Measurements from ENCODE around the gene TBXAS1.
"Not testable (repeated sequence)": the region's sequence is repeated elsewhere in the genome, so short reads cannot be mapped to it uniquely, and the experiment has no call there.

The TBXAS1 gene

DNA sequence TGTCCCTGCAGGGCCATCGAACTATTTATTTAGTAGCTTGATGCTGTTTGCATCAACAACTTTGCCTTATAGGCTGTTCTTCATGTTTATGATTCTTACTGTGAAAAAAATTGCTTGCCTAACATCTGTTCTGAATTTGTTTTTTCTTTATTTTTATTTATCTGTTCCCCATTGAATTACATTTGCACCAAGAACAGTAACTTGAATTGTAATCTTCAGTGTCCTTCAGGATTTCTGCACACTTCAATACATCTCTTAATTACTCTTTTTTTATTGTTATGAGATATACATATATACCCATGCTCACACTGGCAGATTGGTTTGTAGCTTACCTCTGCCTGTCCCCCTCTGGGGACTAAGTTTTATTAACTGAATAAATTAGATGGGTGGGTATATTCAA is 64.4 kb downstream of the TBXAS1 start:
- DNase-seq: no peak
- ATAC-seq: no peak

DNA sequence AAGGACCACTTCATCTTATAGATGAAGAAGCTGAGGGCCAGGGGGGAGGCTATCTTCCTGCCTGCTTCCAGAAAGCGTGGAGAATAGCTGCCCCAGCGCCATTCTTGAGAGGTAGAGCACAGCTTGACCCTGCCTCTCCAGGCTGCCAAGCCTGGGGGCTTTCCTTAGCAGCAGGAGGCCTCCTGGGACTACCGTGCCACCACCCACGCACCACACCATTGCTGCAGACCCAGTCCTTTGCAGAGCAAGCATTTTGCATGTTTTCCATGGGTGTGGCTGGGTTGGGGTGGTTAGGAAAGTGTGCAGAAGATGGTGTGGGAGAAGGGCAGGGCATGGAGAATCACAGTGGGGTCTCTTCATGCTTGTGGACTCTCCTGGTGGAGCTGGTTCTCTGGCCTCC is 64.9 kb downstream of the TBXAS1 start:
- DNase-seq (peak; percentile 19), ATAC-seq (peak; percentile 48)

DNA sequence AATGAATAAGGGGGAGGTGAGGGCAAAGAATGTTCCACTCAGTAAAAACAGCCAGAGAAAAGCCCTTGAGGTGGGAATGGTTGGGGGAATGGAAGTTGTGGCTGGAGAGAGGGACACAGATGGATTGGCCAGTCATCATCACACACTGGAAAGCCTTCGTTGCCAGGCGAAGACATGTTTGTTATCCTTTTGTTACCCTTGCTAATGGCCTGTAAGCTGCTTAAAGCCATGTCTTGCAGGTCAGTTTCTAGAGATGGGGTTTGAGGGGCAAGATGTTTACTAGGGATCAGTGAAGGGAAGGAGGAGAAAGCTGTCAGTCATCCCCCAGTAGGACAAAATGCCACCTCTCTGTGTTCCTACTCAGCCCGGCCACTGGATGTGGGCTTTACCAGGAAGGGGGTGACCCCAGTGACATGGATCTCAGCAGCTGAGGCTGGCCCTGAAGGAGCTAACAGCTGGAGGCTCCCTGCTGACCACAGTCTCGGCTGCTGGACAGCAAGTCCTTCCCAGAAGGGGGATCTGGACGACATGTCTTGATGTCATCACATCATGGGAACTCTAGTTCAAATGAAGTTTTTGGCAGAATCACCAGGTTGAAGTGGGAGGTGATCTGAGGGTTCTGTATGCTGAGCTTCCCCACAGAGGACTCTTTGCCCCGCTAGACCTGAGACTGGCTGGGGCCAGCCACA is 66.2 kb downstream of the TBXAS1 start:
- ATAC-seq (no peak), DNase-seq (no peak)

DNA sequence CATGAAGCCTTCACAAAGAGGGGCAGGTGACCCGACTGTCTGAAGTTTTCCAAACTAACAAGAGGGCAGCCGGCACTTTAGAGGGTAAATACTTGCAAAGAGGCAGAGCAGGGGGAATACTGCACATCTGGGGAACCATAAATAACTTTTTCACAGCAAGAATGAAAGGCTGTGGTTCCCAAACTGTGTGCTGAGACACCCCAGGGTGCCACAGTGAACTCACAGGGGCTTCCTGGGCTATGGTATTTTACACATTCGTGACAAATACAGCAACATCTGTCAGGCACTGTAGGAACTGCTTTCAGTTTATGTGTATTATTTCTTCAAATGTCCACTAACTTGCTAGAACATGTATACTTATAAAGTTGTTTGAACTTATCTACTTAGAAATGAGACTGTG is 67.2 kb downstream of the TBXAS1 start:
- ATAC-seq (no peak), DNase-seq (no peak)

DNA sequence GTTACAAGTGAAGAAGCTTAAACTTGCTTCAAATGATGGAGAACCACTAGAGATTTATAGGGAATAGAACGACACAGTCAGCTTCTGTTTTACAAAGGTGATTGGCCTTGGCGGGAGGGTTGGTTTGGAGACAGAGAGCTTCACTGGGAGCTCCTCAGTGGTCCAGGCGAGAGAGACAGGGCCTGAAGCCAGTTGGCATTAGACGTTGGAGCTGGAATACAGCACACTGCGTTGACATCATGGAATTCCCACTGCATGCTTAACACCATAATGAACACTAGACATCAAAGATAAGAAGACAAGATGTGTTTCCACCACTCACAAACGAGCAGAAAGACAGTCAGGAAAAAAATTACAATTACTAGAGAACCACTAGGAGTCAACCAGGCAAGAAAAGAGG is 67.8 kb downstream of the TBXAS1 start:
- ATAC-seq: no peak
- no peak for DNase-seq

DNA sequence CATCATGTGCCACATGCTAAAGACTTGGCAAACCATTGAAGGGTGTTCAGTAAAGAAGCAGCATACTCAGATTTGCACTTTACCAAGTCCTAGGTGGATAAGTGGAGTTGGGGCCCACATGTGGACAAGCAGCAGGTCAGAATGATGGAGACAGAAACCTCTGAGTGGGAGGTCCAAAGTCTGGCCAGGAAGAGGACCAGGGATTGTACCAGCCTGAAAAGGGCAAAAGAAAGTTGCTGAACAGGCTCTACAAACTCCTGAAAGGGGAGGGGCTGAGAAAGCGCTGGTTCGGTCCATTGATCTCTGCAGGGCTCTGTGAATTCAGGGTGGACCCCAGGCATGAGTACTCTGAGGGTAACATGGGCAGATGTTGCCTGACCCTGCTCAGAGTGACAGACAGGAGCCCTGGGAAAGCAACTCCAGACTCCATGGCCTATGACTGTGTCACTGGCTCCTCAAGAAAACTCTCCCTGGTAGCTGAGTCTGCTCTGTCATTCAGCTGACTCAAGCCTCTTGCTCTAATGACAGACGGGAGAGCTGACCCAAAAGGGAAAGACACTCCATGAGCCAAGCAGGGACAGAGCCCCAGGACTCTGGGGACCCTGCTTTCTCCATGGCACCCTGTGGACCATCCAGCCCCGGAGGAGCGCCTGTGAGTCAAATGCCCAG is 68.5 kb downstream of the TBXAS1 start:
- ATAC-seq (no peak), DNase-seq (no peak)

DNA sequence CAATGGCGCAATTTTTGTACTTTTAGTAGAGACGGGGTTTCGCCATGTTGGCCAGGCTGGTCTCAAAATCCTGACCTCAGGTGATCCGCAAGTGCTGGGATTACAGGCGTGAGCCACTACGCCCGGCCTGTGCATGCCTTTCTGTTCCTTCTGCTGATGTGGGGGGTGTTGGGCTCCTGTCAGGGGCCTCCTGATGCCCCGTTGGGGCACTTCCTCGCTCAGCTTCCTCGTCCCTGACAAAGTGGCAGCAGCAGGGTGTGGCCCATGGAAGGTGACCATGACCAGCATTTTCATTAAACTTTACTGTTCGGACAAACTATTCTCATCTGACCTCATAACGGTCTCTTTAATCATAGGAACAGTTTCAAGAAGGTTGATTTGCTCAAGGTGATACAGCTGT is 69.4 kb downstream of the TBXAS1 start:
- ATAC-seq (no peak), DNase-seq (no peak)

DNA sequence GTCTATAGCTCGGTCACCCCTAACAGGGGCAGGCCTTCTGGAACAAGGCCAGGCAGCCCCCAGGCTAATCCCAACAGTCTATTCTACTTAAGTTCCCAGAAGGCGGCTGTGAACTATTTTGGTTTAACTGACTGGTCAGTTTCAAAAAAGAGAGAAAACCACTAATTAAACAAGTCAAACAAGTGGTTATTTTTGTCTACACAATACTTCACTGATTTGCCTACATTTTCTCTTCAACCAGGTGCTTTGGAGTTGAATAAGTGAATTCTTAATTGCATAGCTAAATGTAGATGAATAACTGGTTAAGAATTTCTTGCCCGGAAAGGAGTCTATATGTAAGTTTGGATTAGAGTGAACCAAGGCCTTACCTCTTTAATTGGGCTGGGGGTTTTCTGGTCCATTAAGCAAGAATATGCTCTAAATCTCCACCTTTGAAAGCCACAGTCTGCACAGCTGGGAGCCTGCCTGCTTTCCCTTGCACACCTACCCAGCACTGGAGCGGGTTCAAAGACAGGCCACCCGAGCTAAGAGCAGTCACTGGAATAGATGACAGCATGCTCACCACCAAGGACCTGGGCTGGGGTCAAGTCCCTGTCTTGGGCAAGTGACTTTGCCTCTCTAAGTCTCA is 70.4 kb downstream of the TBXAS1 start:
- no peak for DNase-seq

DNA sequence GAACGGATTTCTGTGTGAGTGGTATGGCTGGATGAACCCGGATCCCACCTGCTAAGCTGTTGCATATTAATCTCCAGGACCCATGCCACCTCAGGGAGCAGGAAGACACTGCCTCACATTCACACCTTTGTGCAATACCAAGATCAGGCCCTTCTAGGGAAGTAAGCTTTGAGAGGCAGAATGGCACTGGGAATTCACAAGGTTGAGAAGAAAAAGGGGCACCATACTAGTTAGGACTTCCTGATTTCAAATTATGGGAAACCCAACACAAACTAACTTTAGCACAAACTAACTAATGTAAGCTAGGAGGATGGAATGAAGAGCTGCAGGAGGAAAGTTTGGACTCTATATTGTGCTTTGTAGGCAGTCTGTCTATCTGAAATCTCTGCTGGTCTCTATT is 71.3 kb downstream of the TBXAS1 start:
- ATAC-seq: no peak
- DNase-seq: no peak

More for the DNA sequence above, 70.4 kb downstream of the TBXAS1 start:
- no peak for ATAC-seq

DNA sequence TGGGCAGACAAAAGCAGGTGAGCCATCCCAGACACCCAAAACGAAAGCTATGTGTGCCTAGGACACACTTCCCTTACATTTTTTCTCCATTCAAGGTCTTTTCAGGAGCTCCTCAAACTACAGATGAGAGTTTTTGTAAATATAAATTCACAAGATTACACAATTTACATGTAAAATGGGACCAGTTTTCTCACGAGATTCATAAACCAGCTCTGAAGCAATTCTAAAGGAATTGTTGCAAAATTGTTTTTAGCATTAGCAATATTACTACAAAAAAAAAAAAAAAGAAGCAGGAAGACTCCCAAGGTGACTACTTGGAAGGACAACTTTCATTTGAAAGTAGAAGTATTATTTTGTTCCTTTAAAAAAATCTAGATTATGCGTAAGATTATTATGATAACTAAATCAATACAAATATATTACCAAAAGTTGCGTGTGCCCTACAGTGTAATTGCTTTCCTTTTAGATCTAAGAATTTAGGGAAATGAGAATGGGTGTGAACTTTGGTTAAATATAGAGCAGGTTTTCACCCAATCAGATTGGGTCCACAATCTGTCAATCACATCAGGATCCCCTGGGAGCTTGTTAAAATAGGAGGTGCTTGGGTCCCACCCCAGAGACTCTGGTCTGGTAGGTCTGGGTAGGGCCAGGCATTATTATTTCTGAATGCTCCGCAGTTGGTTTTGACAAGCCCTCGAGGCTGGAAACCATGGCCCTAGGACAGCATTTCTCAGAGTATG is 72.2 kb downstream of the TBXAS1 start:
- ATAC-seq (no peak), DNase-seq (no peak)

DNA sequence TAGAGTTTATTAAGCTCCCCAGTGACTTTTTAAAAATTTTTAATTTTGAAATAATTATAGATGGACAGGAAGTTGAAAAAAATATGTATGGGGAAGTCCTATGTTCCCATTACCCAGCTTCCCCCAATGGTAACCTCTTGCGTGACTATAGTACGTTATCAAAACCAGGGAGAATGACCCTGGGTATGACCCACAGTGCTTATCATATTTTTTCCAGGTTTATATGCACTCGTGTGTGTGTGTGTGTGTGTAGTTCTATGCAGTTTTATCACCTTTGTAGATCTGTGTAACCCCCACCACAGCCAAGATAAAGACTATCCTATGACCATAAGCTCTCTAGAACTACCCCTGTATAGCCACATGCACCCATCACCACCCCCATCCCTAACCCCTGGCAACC is 72.8 kb downstream of the TBXAS1 start:
- DNase-seq: no peak
- ATAC-seq: no peak

DNA sequence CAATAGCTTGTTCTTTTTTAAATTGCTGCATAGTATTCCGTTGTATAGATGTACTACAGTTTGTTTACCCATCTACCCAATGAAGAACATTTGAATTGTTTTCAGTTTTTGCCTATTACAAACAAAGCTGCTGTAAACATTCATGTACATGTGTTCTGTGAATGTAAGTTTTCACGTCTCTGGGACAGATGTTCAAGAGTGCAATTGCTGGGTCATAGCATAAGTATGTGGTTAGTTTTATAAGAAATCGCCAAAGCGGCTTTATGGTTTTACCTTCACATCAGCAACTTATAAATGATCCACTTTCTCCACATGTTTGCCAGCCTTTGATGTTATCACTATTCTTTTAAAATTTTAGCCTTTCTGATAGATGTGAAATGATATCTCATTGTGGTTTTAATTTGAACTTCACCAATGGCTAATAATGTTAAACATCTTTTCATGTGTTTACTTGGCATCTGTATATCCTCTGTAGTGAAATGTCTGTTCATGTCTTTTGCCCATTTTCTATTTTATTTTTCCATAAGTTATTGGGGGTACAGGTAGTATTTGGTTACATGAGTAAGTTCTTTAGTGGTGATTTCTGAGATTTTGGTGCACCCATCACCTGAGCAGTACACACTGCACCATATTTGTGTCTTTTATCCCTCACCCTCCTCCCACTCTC is 73.5 kb downstream of the TBXAS1 start:
- no peak for ATAC-seq
- no peak for DNase-seq

DNA sequence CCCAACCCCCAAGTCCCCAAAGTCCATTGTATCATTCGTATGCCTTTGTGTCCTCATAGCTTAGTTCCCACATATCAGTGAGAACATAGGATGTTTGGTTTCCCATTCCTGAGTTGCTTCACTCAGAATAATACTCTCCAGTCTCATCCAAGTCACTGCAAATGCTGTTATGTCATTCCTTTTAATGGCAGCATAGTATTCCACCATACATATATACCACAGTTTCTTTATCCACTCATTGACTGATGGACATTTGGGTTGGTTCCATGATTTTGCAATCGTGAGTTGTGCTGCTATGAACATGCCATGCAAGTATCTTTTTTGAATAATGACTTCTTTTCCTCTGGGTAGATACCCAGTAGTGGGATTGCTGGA is 74.0 kb downstream of the TBXAS1 start:
- ATAC-seq, DNase-seq: not testable (repeated sequence)

DNA sequence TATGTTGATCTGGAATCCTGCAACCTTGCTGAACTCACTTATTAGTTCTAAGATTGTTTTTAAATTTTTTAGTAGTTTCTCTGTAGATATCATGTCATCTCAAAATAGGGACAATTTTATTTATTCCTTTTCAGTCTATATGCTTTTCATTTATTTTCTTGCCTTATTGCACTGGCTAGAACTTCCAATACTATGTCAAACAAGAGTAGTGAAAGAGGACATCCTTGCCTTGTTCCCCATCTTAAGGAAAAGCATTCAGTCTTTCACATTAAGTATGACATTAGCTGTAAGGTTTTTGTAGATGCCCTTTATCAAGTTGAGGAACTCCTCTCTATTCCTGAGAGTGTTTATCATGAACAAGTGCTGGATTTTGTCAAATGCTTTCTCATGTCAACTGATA is 77.8 kb downstream of the TBXAS1 start:
- DNase-seq (no peak), ATAC-seq (no peak)

DNA sequence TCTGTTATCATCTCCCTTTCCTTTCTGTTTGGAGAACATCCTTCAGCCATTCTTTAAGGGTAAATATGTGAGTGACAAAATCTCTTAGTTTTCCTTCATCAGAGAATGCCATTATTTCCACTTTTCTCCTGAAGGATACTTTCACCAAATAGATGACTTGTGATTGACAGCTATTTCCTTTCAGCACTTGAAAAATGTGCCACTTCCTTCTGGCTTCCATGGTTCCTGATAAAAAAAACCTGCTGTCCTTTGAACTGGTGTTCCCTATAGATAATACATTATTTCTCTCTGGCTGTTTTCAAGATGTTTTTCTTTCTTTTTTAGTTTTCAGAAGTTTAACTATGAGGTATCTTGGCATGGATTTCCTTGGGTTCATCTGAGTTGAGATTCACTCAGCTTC is 79.7 kb downstream of the TBXAS1 start:
- DNase-seq (no peak), ATAC-seq (no peak)

DNA sequence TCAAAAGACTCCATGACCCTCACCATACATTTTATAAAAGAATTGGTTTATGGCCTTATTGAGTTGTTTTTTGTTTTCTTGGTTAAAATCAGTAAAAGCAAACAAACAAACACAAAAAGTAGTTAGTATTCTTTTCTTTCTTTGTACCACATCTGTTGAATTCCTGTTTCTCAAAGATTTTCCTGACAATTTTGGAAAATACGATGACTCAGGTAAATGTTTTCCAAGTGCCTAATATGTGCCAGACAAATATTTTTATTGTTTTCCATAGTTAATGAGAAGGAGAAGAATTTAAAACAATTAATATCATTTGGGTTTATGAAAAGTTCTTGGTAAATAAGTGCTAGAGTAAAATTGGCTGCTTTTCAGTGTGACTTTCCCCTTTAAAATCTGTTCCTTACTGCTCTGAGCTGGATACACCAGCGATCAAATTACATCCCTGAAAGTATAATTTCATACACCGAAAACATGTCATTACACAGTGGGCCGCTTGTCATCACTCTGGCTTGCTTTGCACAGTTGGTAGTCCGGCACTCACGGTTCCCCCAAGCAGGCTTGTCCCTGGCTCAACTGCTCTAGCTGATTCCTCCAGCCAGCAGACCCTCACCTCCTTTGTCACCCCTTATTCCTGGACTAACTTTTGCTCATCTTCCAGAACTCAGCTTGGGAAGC is 80.5 kb downstream of the TBXAS1 start:
- DNase-seq (no peak), ATAC-seq (no peak)

DNA sequence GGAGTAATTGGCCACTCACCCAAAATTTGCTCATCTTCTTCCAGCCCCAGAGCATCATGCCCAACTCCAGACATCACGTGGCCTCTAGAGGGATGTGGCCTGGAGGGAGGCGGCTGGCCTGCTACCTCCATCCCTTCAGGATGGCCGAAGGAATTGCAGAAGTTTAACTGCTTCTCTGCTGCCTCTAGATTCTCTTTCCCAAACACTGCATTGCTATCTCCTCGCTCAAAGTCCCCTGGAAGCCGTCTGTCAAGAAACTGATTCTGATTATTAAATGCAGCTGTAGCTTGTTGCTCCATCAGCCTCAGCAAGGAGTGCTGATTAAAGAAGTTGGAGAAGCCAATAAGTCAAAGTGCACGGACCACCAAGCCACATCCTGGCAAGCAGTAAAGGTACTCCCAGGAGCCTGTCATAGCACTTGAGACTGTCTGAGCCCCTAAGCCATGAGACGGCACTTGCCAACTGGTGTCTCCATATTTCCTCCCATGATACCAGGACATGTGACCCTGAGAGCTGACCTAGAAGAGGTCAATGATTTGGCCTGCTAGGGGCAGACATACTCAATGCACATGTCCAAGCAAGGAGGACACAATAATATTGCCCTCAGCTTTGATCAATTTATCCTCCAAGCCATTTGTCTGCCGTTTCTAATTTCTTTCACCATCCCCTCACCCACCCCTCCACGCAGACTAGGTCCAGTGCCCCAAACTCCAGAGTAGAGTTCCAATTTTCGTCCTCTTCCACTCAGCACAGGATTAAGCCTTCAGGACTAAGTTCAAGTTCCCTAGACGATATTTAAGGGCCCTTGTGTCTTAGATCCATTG is 84.2 kb downstream of the TBXAS1 start:
- ATAC-seq: no peak
- DNase-seq: no peak

DNA sequence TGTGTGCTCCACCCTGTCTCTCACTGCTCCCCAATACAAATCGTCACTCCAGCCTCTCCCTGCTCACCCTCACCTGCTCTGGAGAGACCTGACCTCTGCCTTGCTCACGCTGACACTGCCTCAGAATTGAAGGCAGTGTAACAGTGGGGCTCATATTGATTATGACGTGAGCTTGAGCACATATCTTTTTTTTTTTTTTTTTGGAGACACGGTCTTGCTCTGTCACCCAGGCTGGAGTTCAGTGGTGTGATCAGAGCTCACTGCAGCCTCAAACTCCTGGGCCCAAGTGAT is 84.7 kb downstream of the TBXAS1 start:
- no peak for ATAC-seq
- no peak for DNase-seq

DNA sequence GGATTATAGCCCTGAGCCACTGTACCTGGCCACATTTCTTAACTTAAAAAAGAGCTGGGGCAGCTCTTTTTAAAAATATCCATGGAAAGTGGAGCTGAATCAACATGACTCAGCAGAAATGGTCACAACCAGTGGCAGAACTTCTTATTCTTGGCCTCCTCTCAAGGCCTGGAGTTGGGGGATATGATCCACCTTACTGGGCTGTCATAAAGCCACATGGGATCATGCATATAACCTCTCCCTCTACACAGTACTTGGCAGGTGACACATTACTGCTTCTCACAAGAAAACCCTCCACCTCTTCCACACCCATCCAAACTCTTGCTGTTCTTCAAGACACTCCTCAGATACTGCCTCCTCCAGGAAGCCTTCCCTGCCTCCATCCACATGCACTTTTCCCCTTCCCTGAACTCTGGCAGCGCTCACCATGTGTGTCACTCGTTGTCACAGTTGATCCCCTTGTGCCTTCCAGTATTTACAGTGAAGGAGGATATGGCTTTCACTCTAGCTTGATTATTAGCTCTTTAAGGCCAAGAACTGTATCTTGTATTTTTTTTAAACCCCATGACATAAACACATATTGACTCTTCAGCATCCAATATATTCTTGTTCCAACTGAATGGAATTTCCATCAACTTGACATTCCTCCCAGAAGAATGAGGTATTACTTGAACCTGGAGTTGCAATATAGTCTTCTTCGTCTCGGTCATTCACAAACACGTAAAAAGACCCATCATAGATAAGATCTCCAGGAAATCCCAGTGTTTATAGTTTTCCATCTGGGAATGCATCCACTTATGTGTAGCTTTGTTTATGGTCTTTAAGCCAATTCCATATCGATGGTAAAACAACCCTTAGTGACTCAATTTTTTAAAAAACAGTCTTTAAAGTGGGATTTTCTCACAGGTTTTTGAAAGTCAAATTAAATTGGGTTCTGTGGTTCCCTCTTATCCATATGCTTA is 85.5 kb downstream of the TBXAS1 start:
- ATAC-seq: no peak
- no peak for DNase-seq

DNA sequence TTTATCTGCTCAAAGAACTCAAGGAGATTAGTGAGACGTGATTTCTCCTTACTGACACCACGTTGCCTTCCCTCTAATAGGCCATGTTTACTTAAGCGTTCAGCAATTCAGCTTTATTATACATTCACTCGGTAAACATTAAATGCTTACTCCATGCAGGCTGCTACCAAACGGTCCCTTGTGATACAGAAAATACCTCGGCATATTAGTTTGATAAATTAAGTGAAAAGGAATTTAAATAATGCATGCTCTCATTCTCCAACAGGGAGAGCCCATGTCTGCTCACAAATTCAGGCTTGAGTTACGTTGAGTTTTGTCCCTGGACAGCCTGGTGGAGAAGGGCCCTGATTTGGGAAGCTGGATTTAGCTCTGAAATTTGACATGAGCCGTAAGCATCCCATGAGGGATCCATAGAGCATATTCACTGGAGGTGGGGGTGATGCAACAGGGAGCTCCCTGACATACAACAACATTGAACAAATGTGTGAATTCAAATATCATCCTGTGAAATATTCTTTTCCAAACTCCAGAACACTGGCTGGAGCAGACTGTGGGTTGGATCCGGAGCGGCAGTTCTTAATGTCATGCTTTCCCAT is 86.3 kb downstream of the TBXAS1 start:
- DNase-seq (no peak), ATAC-seq (no peak)

Data from stimulated activated naive CD8-positive, alpha-beta T cell treated with anti-CD3 and anti-CD28 coated beads, Interleukin-15, Interleukin-2, amounts not matched to agents 100 U/mL and 50 U/mL, for 24 hours (primary cell).